ENCODE measurements around the gene SH3BP2. TPM values are rescaled to one million over a fixed set of nuclear protein-coding genes. Genes with fewer than 3 reads are reported as not detected.

SH3BP2 gene
- total and polyA plus RNA-seq, 10 donors, result 42.0 to 295 (median 237) TPM

- intact Hi-C loops (cut with DNase I; ENCODE audit: low total_unique reads), result loop anchor here (10.0 kb wide), 1 partner anchor 53 kb away; no protein-coding TSS in a partner anchor
- Histone ChIP-seq H3K9me3 (no peaks in the 10 kb centered on the region), H3K4me3 (peak overlapping the region; percentile 10 to 72 (median 36)), H3K36me3 (peaks cover 0 to 78% (median 34%) of the 10 kb centered on the region in 6 donors), H3K4me1 (peaks cover 47 to 98% (median 83%) of the 10 kb centered on the region in 6 donors), H3K27me3 (replicated peaks in 1 of 7) (no peaks in the 10 kb centered on the region), H3K27ac (peak overlapping the region in 5 of 8 donors; percentile 3 to 93 (median 70))
- DNase-seq, result peak; percentile 85
- TF ChIP-seq POLR2A (IDR thresholded peaks at IDR 0.05) (no peak), POLR2AphosphoS5 (IDR thresholded peaks at IDR 0.05) (peak in 2 of 3 donors; percentile 12 to 61), CTCF (IDR thresholded peaks at IDR 0.05 in 8 of 11, conservative IDR thresholded peaks at IDR 0.05 in 3 of 11) (no peak)
- 11 to 33% (median 20%) methylated on average over 17 to 65 of the region's 65 CpGs for WGBS, 5 donors
These were observed 24.9 kb downstream of the SH3BP2 start for GRCh38 chr4:2817701-2818350.

GRCh38 chr4:2818351-2818939, 25.6 kb downstream of the SH3BP2 start:
- DNase-seq, result no peak
- Histone ChIP-seq H3K27ac (peak overlapping the region; percentile 15 to 93 (median 65)), H3K27me3 (replicated peaks in 1 of 7) (no peaks in the 10 kb centered on the region), H3K36me3 (peaks cover 0 to 84% (median 41%) of the 10 kb centered on the region in 6 donors), H3K4me1 (peaks cover 46 to 98% (median 83%) of the 10 kb centered on the region in 6 donors), H3K9me3 (no peaks in the 10 kb centered on the region), H3K4me3 (peak overlapping the region; percentile 28 to 72 (median 42))
- intact Hi-C loops (cut with DNase I; ENCODE audit: low total_unique reads), result loop anchor here (10.0 kb wide), 1 partner anchor 54 kb away; no protein-coding TSS in a partner anchor
- 3 to 31% (median 10%) methylated on average over 4 to 54 of the region's 54 CpGs for WGBS, 5 donors
- TF ChIP-seq POLR2A (IDR thresholded peaks at IDR 0.05), result no peak
- TF ChIP-seq POLR2AphosphoS5 (IDR thresholded peaks at IDR 0.05), result peak in 1 of 3 donors; percentile 46
- no peak for TF ChIP-seq CTCF (IDR thresholded peaks at IDR 0.05 in 8 of 11, conservative IDR thresholded peaks at IDR 0.05 in 3 of 11)

- intact Hi-C loops (cut with DNase I; ENCODE audit: low total_unique reads), result loop anchor here (10.0 kb wide), 1 partner anchor 55 kb away; no protein-coding TSS in a partner anchor
- H3K27ac ChIP-seq, result peak overlapping the region in 5 of 8 donors; percentile 27 to 93 (median 70)
- H3K4me1 ChIP-seq, result peaks cover 37 to 98% (median 82%) of the 10 kb centered on the region in 6 donors
These were observed 26.6 kb downstream of the SH3BP2 start for GRCh38 chr4:2819244-2820215.

More at GRCh38 chr4:2819244-2820215, 26.6 kb downstream of the SH3BP2 start:
- WGBS, 5 donors, result 75 to 84% (median 81%) methylated on average over 4 to 5 of the region's 5 CpGs
- TF ChIP-seq POLR2A (IDR thresholded peaks at IDR 0.05) (no peak), POLR2AphosphoS5 (IDR thresholded peaks at IDR 0.05) (no peak), CTCF (IDR thresholded peaks at IDR 0.05 in 8 of 11, conservative IDR thresholded peaks at IDR 0.05 in 3 of 11) (no peak)
- peaks cover 0 to 85% (median 48%) of the 10 kb centered on the region in 6 donors for H3K36me3 ChIP-seq
- peak overlapping the region in 2 of 8 donors; percentile 55 to 72 for H3K4me3 ChIP-seq
- no peaks in the 10 kb centered on the region for H3K9me3 ChIP-seq
- H3K27me3 ChIP-seq (replicated peaks in 1 of 7), result no peaks in the 10 kb centered on the region
- DNase-seq, result peak; percentile 57
